ENCODE data around the gene SLCO1A2. TPM values are rescaled to one million over a fixed set of nuclear protein-coding genes. Genes with fewer than 3 reads are reported as not detected.

Gene SLCO1A2
- total and polyA plus RNA-seq, 2 experiments from 2014 or later = 10.2 to 10.8 TPM

DNA sequence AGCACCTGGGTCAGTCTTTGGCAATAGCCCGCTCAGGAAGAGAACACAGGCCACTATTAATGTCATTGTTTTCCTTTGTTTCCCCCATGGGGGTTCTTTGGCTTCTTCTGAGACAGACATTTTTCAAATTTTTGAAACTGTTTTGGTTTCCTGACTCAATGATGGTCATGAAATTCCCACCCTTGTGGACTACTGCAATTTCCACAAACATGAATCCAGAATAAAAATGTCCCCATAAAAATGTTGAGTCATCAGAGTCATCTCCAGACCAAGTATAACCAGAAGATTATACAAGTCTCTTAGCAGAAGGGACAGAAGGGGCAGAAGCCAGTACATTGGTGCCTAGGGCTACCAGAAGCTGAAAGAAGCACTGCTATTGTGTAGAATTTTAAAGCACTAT lies 29.1 kb downstream of the SLCO1A2 start:
- no peaks in the 10 kb centered on the region for H3K4me1 ChIP-seq (ENCODE audit: insufficient read depth)
- no peaks in the 10 kb centered on the region for H3K9me3 Mint-ChIP-seq
- no peaks in the 10 kb centered on the region for H3K4me1 Mint-ChIP-seq
- ATAC-seq (no peak), DNase-seq (ENCODE audit: low spot score) (no peak)
- H3K36me3 ChIP-seq (ENCODE audit: insufficient read depth) = no peaks in the 10 kb centered on the region
- no peak overlapping the region for H3K4me3 ChIP-seq
- H3K4me3 Mint-ChIP-seq = no peak overlapping the region
- H3F3A ChIP-seq (replicated peaks; ENCODE audit: low read depth) = no peaks in the 10 kb centered on the region
- no peaks in the 10 kb centered on the region for H3K27me3 ChIP-seq (ENCODE audit: insufficient read depth)
- no peak overlapping the region for H2AFZ ChIP-seq
- H3K27ac ChIP-seq (ENCODE audit: low read depth) = no peak overlapping the region
- H3K27me3 Mint-ChIP-seq (ENCODE audit: insufficient read depth, low read depth, poor library complexity) = no peaks in the 10 kb centered on the region
- H3K9me2 ChIP-seq (ENCODE audit: insufficient read depth) = no peaks in the 10 kb centered on the region
- no peak overlapping the region for H3K27ac Mint-ChIP-seq
- TF ChIP-seq REST (IDR thresholded peaks at IDR 0.05; ENCODE audit: unreplicated experiment) (no peak), NANOG (IDR thresholded peaks at IDR 0.05; ENCODE audit: borderline replicate concordance) (no peak), STAT1 (IDR thresholded peaks at IDR 0.05; ENCODE audit: unreplicated experiment) (no peak), ZNF331 (CRISPR knock-in tag; IDR thresholded peaks at IDR 0.05; ENCODE audit: low read depth) (no peak), ZNF114 (CRISPR knock-in tag; IDR thresholded peaks at IDR 0.05) (no peak), EZH2 (IDR thresholded peaks at IDR 0.05; ENCODE audit: low read depth, unreplicated experiment) (no peak)
- TF ChIP-seq, protein P1, sequence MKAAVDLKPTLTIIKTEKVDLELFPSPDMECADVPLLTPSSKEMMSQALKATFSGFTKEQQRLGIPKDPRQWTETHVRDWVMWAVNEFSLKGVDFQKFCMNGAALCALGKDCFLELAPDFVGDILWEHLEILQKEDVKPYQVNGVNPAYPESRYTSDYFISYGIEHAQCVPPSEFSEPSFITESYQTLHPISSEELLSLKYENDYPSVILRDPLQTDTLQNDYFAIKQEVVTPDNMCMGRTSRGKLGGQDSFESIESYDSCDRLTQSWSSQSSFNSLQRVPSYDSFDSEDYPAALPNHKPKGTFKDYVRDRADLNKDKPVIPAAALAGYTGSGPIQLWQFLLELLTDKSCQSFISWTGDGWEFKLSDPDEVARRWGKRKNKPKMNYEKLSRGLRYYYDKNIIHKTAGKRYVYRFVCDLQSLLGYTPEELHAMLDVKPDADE (IDR thresholded peaks at IDR 0.05) = no peak
- TF ChIP-seq, protein P2, sequence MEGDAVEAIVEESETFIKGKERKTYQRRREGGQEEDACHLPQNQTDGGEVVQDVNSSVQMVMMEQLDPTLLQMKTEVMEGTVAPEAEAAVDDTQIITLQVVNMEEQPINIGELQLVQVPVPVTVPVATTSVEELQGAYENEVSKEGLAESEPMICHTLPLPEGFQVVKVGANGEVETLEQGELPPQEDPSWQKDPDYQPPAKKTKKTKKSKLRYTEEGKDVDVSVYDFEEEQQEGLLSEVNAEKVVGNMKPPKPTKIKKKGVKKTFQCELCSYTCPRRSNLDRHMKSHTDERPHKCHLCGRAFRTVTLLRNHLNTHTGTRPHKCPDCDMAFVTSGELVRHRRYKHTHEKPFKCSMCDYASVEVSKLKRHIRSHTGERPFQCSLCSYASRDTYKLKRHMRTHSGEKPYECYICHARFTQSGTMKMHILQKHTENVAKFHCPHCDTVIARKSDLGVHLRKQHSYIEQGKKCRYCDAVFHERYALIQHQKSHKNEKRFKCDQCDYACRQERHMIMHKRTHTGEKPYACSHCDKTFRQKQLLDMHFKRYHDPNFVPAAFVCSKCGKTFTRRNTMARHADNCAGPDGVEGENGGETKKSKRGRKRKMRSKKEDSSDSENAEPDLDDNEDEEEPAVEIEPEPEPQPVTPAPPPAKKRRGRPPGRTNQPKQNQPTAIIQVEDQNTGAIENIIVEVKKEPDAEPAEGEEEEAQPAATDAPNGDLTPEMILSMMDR (conservative IDR thresholded peaks at IDR 0.05; ENCODE audit: low read depth in 2 of 2) = no peak
- no peaks in the 10 kb centered on the region for H3K36me3 Mint-ChIP-seq (ENCODE audit: low read depth)
- no peak overlapping the region for H3K4me2 ChIP-seq
- H4K20me1 ChIP-seq (replicated peaks; ENCODE audit: insufficient read depth) = no peaks in the 10 kb centered on the region
- H3K79me2 ChIP-seq (replicated peaks; ENCODE audit: insufficient read depth) = no peaks in the 10 kb centered on the region

- H3K9me2 ChIP-seq (ENCODE audit: insufficient read depth) = no peaks in the 10 kb centered on the region
Observed at GRCh38 chr12:21300632-21301031, 34.1 kb downstream of the SLCO1A2 start.

More at GRCh38 chr12:21300632-21301031, 34.1 kb downstream of the SLCO1A2 start:
- no peak overlapping the region for H3K4me2 ChIP-seq
- TF ChIP-seq, protein P3, sequence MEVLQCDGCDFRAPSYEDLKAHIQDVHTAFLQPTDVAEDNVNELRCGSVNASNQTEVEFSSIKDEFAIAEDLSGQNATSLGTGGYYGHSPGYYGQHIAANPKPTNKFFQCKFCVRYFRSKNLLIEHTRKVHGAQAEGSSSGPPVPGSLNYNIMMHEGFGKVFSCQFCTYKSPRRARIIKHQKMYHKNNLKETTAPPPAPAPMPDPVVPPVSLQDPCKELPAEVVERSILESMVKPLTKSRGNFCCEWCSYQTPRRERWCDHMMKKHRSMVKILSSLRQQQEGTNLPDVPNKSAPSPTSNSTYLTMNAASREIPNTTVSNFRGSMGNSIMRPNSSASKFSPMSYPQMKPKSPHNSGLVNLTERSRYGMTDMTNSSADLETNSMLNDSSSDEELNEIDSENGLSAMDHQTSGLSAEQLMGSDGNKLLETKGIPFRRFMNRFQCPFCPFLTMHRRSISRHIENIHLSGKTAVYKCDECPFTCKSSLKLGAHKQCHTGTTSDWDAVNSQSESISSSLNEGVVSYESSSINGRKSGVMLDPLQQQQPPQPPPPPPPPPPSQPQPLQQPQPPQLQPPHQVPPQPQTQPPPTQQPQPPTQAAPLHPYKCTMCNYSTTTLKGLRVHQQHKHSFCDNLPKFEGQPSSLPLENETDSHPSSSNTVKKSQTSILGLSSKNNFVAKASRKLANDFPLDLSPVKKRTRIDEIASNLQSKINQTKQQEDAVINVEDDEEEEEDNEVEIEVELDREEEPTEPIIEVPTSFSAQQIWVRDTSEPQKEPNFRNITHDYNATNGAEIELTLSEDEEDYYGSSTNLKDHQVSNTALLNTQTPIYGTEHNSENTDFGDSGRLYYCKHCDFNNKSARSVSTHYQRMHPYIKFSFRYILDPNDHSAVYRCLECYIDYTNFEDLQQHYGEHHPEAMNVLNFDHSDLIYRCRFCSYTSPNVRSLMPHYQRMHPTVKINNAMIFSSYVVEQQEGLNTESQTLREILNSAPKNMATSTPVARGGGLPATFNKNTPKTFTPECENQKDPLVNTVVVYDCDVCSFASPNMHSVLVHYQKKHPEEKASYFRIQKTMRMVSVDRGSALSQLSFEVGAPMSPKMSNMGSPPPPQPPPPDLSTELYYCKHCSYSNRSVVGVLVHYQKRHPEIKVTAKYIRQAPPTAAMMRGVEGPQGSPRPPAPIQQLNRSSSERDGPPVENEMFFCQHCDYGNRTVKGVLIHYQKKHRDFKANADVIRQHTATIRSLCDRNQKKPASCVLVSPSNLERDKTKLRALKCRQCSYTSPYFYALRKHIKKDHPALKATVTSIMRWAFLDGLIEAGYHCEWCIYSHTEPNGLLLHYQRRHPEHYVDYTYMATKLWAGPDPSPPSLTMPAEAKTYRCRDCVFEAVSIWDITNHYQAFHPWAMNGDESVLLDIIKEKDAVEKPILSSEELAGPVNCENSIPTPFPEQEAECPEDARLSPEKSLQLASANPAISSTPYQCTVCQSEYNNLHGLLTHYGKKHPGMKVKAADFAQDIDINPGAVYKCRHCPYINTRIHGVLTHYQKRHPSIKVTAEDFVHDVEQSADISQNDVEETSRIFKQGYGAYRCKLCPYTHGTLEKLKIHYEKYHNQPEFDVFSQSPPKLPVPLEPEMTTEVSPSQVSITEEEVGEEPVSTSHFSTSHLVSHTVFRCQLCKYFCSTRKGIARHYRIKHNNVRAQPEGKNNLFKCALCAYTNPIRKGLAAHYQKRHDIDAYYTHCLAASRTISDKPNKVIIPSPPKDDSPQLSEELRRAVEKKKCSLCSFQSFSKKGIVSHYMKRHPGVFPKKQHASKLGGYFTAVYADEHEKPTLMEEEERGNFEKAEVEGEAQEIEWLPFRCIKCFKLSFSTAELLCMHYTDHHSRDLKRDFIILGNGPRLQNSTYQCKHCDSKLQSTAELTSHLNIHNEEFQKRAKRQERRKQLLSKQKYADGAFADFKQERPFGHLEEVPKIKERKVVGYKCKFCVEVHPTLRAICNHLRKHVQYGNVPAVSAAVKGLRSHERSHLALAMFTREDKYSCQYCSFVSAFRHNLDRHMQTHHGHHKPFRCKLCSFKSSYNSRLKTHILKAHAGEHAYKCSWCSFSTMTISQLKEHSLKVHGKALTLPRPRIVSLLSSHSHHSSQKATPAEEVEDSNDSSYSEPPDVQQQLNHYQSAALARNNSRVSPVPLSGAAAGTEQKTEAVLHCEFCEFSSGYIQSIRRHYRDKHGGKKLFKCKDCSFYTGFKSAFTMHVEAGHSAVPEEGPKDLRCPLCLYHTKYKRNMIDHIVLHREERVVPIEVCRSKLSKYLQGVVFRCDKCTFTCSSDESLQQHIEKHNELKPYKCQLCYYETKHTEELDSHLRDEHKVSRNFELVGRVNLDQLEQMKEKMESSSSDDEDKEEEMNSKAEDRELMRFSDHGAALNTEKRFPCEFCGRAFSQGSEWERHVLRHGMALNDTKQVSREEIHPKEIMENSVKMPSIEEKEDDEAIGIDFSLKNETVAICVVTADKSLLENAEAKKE (CRISPR knock-in tag; IDR thresholded peaks at IDR 0.05) = no peak
- TF ChIP-seq EZH2 (IDR thresholded peaks at IDR 0.05; ENCODE audit: low read depth, unreplicated experiment) (no peak), STAT1 (IDR thresholded peaks at IDR 0.05; ENCODE audit: unreplicated experiment) (no peak)
- Mint-ChIP-seq H3K4me1 (no peaks in the 10 kb centered on the region), H3K27me3 (ENCODE audit: insufficient read depth, low read depth, poor library complexity) (no peaks in the 10 kb centered on the region), H3K36me3 (ENCODE audit: low read depth) (no peaks in the 10 kb centered on the region), H3K9me3 (no peaks in the 10 kb centered on the region), H3K4me3 (no peak overlapping the region), H3K27ac (no peak overlapping the region)
- H3K4me3 ChIP-seq = no peak overlapping the region
- no peaks in the 10 kb centered on the region for H3K79me2 ChIP-seq (replicated peaks; ENCODE audit: insufficient read depth)
- no peak overlapping the region for H2AFZ ChIP-seq
- no peaks in the 10 kb centered on the region for H3K4me1 ChIP-seq (ENCODE audit: insufficient read depth)
- H3K36me3 ChIP-seq (ENCODE audit: insufficient read depth) = no peaks in the 10 kb centered on the region
- ATAC-seq (no peak), DNase-seq (ENCODE audit: low spot score) (no peak)
- no peaks in the 10 kb centered on the region for H3F3A ChIP-seq (replicated peaks; ENCODE audit: low read depth)
- H4K20me1 ChIP-seq (replicated peaks; ENCODE audit: insufficient read depth) = no peaks in the 10 kb centered on the region
- H3K27ac ChIP-seq (ENCODE audit: low read depth) = no peak overlapping the region
- no peaks in the 10 kb centered on the region for H3K27me3 ChIP-seq (ENCODE audit: insufficient read depth)

All from GM23338 (cell line).